B cell (primary cell): ENCODE results near the gene COL25A1. TPM values are rescaled to one million over a fixed set of nuclear protein-coding genes. Genes with fewer than 3 reads are reported as not detected.

Source experiments
- ATAC-seq: fragments of 200-7000 bp; cut with Tn5 transposase; one replicate; pipeline ENCODE4 v1.10.0; 2021; ENCODE audit warnings: low read depth, mild to moderate bottlenecking, moderate number of reproducible peaks, moderate library complexity
- CTCF ChIA-PET: fragments of 350-600 bp; sonication (Branson Sonifier 250); formaldehyde crosslinking; loops from one replicate; lab custom pipeline; 2021; ENCODE audit warnings: antibody characterized with exemption, inconsistent platforms; lab: Charles Lee
- POLR2A ChIA-PET: fragments of 350-600 bp; sonication (Branson Sonifier 250); formaldehyde crosslinking; loops from one replicate; lab custom pipeline; 2021; ENCODE audit warnings: antibody characterized with exemption; lab: Charles Lee
- DNase-seq: peaks from one replicate; pipeline ENCODE4 v3.0.0; 2013
- H2AFZ ChIP-seq: 2 replicates; pipeline ENCODE4 v1.6.1; 2012; ENCODE audit warnings: mild to moderate bottlenecking, low read depth, low read length; ENCODE audit not compliant: insufficient read depth, poor library complexity, severe bottlenecking
- H3K27ac ChIP-seq, 2 donors: 1 replicate in 1 of 2; 2 replicates in 1 of 2; pipeline ENCODE4 v1.5.1; 2012 to 2013; ENCODE audit warnings: low read length in 2 of 2, mild to moderate bottlenecking in 2 of 2, moderate library complexity in 1 of 2
- H3K27me3 ChIP-seq, 4 experiments: fragments of 200-600 bp in 1 of 4; sonication (generic) in 1 of 4; replicated peaks in 1 of 4; 1 replicate in 2 of 4; 2 replicates in 2 of 4; pipeline versions ENCODE4 v1.6.1 to v1.7.0; 2013 to 2016; ENCODE audit warnings: low read length in 3 of 4, mild to moderate bottlenecking in 2 of 4, mixed read lengths in 1 of 4, moderate library complexity in 1 of 4; ENCODE audit not compliant: insufficient read depth in 4 of 4, control insufficient read depth in 3 of 4; ENCODE audit errors: control extremely low read depth in 1 of 4
- H3K36me3 ChIP-seq, 2 experiments: replicated peaks in 1 of 2; 1 replicate in 1 of 2; 2 replicates in 1 of 2; pipeline versions ENCODE4 v1.6.1 to v1.7.1; 2013; ENCODE audit warnings: low read length in 1 of 2; ENCODE audit not compliant: insufficient read depth in 2 of 2, control insufficient read depth in 1 of 2; ENCODE audit errors: control extremely low read depth in 1 of 2, extremely low read depth in 1 of 2
- H3K4me1 ChIP-seq, 2 donors: fragments of 200-600 bp in 1 of 2; sonication (generic) in 1 of 2; 1 replicate in 1 of 2; 2 replicates in 1 of 2; pipeline versions ENCODE4 v1.5.1 to v1.6.1; 2013 to 2017; ENCODE audit warnings: low read length in 2 of 2; ENCODE audit not compliant: control insufficient read depth in 2 of 2, insufficient read depth in 2 of 2
- H3K4me2 ChIP-seq: replicated peaks from 2 replicates; pipeline ENCODE3; 2012; ENCODE audit warnings: mild to moderate bottlenecking, low read depth, low read length; ENCODE audit not compliant: poor library complexity, severe bottlenecking
- H3K4me3 ChIP-seq, 5 experiments: fragments of 200-600 bp in 1 of 5; sonication (generic) in 1 of 5; 1 replicate in 3 of 5; 2 replicates in 2 of 5; pipeline versions ENCODE4 v1.5.1 to v1.7.0; 2011 to 2016; ENCODE audit warnings: low read length in 4 of 5, mild to moderate bottlenecking in 4 of 5, low read depth in 2 of 5, control low read depth in 1 of 5, moderate library complexity in 1 of 5; ENCODE audit not compliant: insufficient read depth in 1 of 5; ENCODE audit errors: control extremely low read depth in 1 of 5, extremely low read depth in 1 of 5
- H3K79me2 ChIP-seq: fragments of 200-600 bp; sonication (generic); one replicate; pipeline ENCODE4 v1.6.0; 2016; ENCODE audit warnings: low read length; ENCODE audit not compliant: control insufficient read depth, insufficient read depth
- H3K9ac ChIP-seq: fragments of 200-600 bp; sonication (generic); 2 replicates; pipeline ENCODE4 v1.6.1; 2017; ENCODE audit warnings: mild to moderate bottlenecking, low read length, moderate library complexity
- H3K9me3 ChIP-seq, 3 donors: one replicate each; pipeline versions ENCODE4 v1.6.1 to v1.7.1; 2013; ENCODE audit warnings: low read length in 2 of 3; ENCODE audit not compliant: control insufficient read depth in 2 of 3, insufficient read depth in 1 of 3; ENCODE audit errors: control extremely low read depth in 1 of 3
- H4K20me1 ChIP-seq: 2 replicates; pipeline ENCODE4 v1.6.0; 2012; ENCODE audit warnings: mild to moderate bottlenecking, low read length; ENCODE audit not compliant: insufficient read depth, control insufficient read depth, poor library complexity, severe bottlenecking
- H3K27ac Mint-ChIP-seq: one replicate; pipeline ENCODE4 v1.8.0; 2021; ENCODE audit warnings: mixed read lengths
- H3K27me3 Mint-ChIP-seq: one replicate; pipeline ENCODE4 v1.8.0; 2021; ENCODE audit warnings: mixed read lengths
- H3K4me1 Mint-ChIP-seq: one replicate; pipeline ENCODE4 v1.8.0; 2021; ENCODE audit warnings: mixed read lengths
- H3K4me3 Mint-ChIP-seq: one replicate; pipeline ENCODE4 v1.8.0; 2021; ENCODE audit warnings: mixed read lengths
- H3K9me3 Mint-ChIP-seq: one replicate; pipeline ENCODE4 v1.8.0; 2022; ENCODE audit warnings: mixed read lengths; ENCODE audit not compliant: insufficient read depth
- EZH2 ChIP-seq: IDR thresholded peaks from 2 replicates; pipeline ENCODE4 v1.6.1; 2012; ENCODE audit warnings: borderline replicate concordance, low read depth, mild to moderate bottlenecking, moderate library complexity, low read length; ENCODE audit not compliant: insufficient read depth, poor library complexity, severe bottlenecking
- WGBS: methylation state at CpG from one replicate; pipeline ENCODE4 v1.1.5; 2013; ENCODE audit warnings: missing lambda C conversion rate; ENCODE audit not compliant: insufficient coverage; 5-methylcytosine and 5-hydroxymethylcytosine counted together
- intact Hi-C: fragments of 100-400 bp; cut with micrococcal nuclease; formaldehyde crosslinking; loops from one replicate; pipeline ENCODE4 v1.10.0; 2022
- polyA plus RNA-seq: library from polyadenylated mRNA; depleted of rRNA; stranded (reverse); fragments of >200 nt; gene quantifications from 2 replicates; pipeline ENCODE4 v1.2.3, GENCODE V29; 2012
- total RNA-seq, 2 donors: library from RNA; stranded (reverse); fragments of 120-200 nt in 1 of 2; gene quantifications; 1 replicate in 1 of 2; 2 replicates in 1 of 2; pipeline versions ENCODE4 v1.2.3 to v1.2.4, GENCODE V29; 2013 to 2022
- TF ChIP-seq, protein P1 (sequence below): fragments of 200-600 bp; IDR thresholded peaks from one replicate; pipeline ENCODE4 v1.8.0; 2022; ENCODE audit warnings: antibody characterized with exemption, mild to moderate bottlenecking

Gene COL25A1
- total and polyA plus RNA-seq, 2 donors (not counting 1 experiment from before 2014, with no cell fraction given) = not detected

- Histone ChIP-seq H3K27ac (no peak overlapping the region), H3K79me2 (no peaks in the 10 kb centered on the region), H2AFZ (no peak overlapping the region), H3K9ac (no peak overlapping the region), H3K27me3 (no peaks in the 10 kb centered on the region), H3K4me1 (no peaks in the 10 kb centered on the region), H4K20me1 (no peaks in the 10 kb centered on the region), H3K9me3 (peaks cover 0 to 4% (median 0%) of the 10 kb centered on the region in 3 donors), H3K4me2 (no peak overlapping the region), H3K4me3 (no peak overlapping the region), H3K36me3 (no peaks in the 10 kb centered on the region)
- H3K27me3 Mint-ChIP-seq = peaks cover 5% of the 10 kb centered on the region
- WGBS = 61% methylated on average over 6 of the region's 6 CpGs
- intact Hi-C loops = no loop called here
- TF ChIP-seq, protein P1, sequence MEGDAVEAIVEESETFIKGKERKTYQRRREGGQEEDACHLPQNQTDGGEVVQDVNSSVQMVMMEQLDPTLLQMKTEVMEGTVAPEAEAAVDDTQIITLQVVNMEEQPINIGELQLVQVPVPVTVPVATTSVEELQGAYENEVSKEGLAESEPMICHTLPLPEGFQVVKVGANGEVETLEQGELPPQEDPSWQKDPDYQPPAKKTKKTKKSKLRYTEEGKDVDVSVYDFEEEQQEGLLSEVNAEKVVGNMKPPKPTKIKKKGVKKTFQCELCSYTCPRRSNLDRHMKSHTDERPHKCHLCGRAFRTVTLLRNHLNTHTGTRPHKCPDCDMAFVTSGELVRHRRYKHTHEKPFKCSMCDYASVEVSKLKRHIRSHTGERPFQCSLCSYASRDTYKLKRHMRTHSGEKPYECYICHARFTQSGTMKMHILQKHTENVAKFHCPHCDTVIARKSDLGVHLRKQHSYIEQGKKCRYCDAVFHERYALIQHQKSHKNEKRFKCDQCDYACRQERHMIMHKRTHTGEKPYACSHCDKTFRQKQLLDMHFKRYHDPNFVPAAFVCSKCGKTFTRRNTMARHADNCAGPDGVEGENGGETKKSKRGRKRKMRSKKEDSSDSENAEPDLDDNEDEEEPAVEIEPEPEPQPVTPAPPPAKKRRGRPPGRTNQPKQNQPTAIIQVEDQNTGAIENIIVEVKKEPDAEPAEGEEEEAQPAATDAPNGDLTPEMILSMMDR = no peak
- TF ChIP-seq EZH2 = no peak
- no peak for DNase-seq
- ATAC-seq = no peak
- no peaks in the 10 kb centered on the region for H3K4me1 Mint-ChIP-seq
- H3K9me3 Mint-ChIP-seq = no peaks in the 10 kb centered on the region
- ChIA-PET POLR2A (no interaction called here), CTCF (no interaction called here)
- H3K4me3 Mint-ChIP-seq = no peak overlapping the region
- H3K27ac Mint-ChIP-seq = no peak overlapping the region
These were observed 322.7 kb downstream of the COL25A1 start for GRCh38 chr4:108979759-108980158.

DNA sequence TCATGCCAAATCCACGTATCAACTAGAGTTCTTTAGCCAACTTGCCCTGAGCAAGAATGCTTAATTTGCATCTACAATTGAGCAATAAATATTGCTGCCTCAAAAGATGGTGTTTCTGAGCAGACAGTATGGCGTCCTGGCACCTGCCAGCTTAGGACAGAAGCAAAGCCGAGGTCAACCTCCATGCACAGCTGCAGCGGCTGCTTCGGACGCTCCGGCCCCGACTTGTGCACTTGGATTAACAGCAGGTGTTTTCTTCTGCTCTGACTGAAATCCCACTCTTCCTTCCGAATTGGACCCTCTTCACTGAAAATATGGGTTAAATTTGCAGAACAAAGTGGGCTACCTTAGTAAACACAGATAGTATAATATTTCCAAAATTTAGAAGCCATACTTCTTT is 324.4 kb downstream of the COL25A1 start:
- Mint-ChIP-seq H3K4me3 (no peak overlapping the region), H3K4me1 (no peaks in the 10 kb centered on the region), H3K27ac (no peak overlapping the region), H3K27me3 (peaks cover 5% of the 10 kb centered on the region), H3K9me3 (no peaks in the 10 kb centered on the region)
- POLR2A ChIA-PET = no interaction called here
- H3K9ac ChIP-seq = no peak overlapping the region
- intact Hi-C loops = no loop called here
- 100% methylated on average over 2 of the region's 9 CpGs for WGBS
- H3K4me3 ChIP-seq = no peak overlapping the region
- DNase-seq (no peak), ATAC-seq (no peak)
- no peaks in the 10 kb centered on the region for H3K36me3 ChIP-seq
- H3K79me2 ChIP-seq = no peaks in the 10 kb centered on the region
- H3K9me3 ChIP-seq = no peaks in the 10 kb centered on the region
- no peak overlapping the region for H3K27ac ChIP-seq
- no peaks in the 10 kb centered on the region for H3K4me1 ChIP-seq
- no peak overlapping the region for H3K4me2 ChIP-seq
- TF ChIP-seq, protein P1 = no peak
- no peak for TF ChIP-seq EZH2
- CTCF ChIA-PET = no interaction called here
- no peak overlapping the region for H2AFZ ChIP-seq
- H3K27me3 ChIP-seq = no peaks in the 10 kb centered on the region
- H4K20me1 ChIP-seq = no peaks in the 10 kb centered on the region
